IMR-90 (cell line): ENCODE results near the gene RMC1. TPM values are rescaled to one million over a fixed set of nuclear protein-coding genes. Genes with fewer than 3 reads are reported as not detected.

Experiments
- ATAC-seq: fragments of 200-7000 bp; cut with Tn5 transposase; 2 replicates; pipeline ENCODE4 v1.9.1; 2020; ENCODE audit warnings: low read depth, mild to moderate bottlenecking, moderate library complexity
- BruUV-seq: library from RNA; stranded (reverse); fragments of 400-500 nt; replicated peaks from 2 replicates; lab custom pipeline; 2021; lab: Mats Ljungman, UMichigan
- CTCF ChIA-PET: fragments of 300-600 bp; formaldehyde crosslinking; extraction: SDS; loops from one replicate; lab custom pipeline; 2021; ENCODE audit warnings: antibody characterized with exemption; lab: Yijun Ruan, JAX
- POLR2A ChIA-PET: fragments of 300-600 bp; sonication (Branson Sonifier 250); formaldehyde crosslinking; loops from one replicate; lab custom pipeline; 2022; ENCODE audit warnings: antibody characterized with exemption; ENCODE audit not compliant: unreplicated experiment; lab: Charles Lee
- DNase-seq: peaks from one replicate; pipeline ENCODE4 v3.0.0; 2013
- H2AFZ ChIP-seq: replicated peaks from 2 replicates; pipeline ENCODE3; 2013; ENCODE audit warnings: low read length, mild to moderate bottlenecking; ENCODE audit not compliant: poor library complexity
- H2AK5ac ChIP-seq: 2 replicates; pipeline ENCODE4 v1.6.1; 2013; ENCODE audit warnings: low read depth, low read length, inconsistent platforms
- H2AK9ac ChIP-seq: replicated peaks from 2 replicates; pipeline ENCODE3; 2013; ENCODE audit warnings: mild to moderate bottlenecking, low read depth, low read length, moderate library complexity; ENCODE audit not compliant: poor library complexity
- H2BK120ac ChIP-seq: 2 replicates; pipeline ENCODE4 v1.6.1; 2013; ENCODE audit warnings: low read depth, low read length, inconsistent platforms
- H2BK15ac ChIP-seq: 3 replicates; pipeline ENCODE4 v1.6.1; 2013; ENCODE audit warnings: low read depth, low read length, inconsistent platforms
- H2BK20ac ChIP-seq: 2 replicates; pipeline ENCODE4 v1.6.1; 2013; ENCODE audit warnings: low read depth, mild to moderate bottlenecking, inconsistent platforms, low read length, moderate library complexity
- H2BK5ac ChIP-seq: 2 replicates; pipeline ENCODE4 v1.6.1; 2013; ENCODE audit warnings: mild to moderate bottlenecking, low read depth, low read length, inconsistent platforms; ENCODE audit not compliant: poor library complexity, severe bottlenecking
- H3K14ac ChIP-seq: replicated peaks from 2 replicates; pipeline ENCODE4 v1.6.1; 2013; ENCODE audit warnings: low read depth, low read length, inconsistent platforms
- H3K18ac ChIP-seq: 2 replicates; pipeline ENCODE4 v1.6.1; 2013; ENCODE audit warnings: low read depth, low read length, control low read depth
- H3K23ac ChIP-seq: 2 replicates; pipeline ENCODE4 v1.6.1; 2013; ENCODE audit warnings: low read depth, low read length, inconsistent platforms
- H3K27ac ChIP-seq: 2 replicates; pipeline ENCODE4 v1.5.1; 2013; ENCODE audit warnings: mild to moderate bottlenecking, control low read depth, low read length; ENCODE audit not compliant: insufficient read depth
- H3K27me3 ChIP-seq: 2 replicates; pipeline ENCODE4 v1.6.1; 2013; ENCODE audit warnings: low read length; ENCODE audit not compliant: control insufficient read depth, insufficient read depth
- H3K36me3 ChIP-seq: 2 replicates; pipeline ENCODE4 v1.6.1; 2013; ENCODE audit warnings: low read length, mixed read lengths; ENCODE audit not compliant: control insufficient read depth, insufficient read depth
- H3K4ac ChIP-seq: 2 replicates; pipeline ENCODE4 v1.6.1; 2013; ENCODE audit warnings: low read depth, low read length, inconsistent platforms
- H3K4me1 ChIP-seq: 2 replicates; pipeline ENCODE4 v1.6.1; 2013; ENCODE audit warnings: low read length, mixed read lengths; ENCODE audit not compliant: control insufficient read depth, insufficient read depth
- H3K4me2 ChIP-seq: 2 replicates; pipeline ENCODE4 v1.6.1; 2013; ENCODE audit warnings: low read depth, mild to moderate bottlenecking, control low read depth, low read length, moderate library complexity
- H3K4me3 ChIP-seq: 2 replicates; pipeline ENCODE4 v1.5.1; 2013; ENCODE audit warnings: low read depth, mild to moderate bottlenecking, control low read depth, low read length, moderate library complexity; ENCODE audit not compliant: insufficient read depth
- H3K56ac ChIP-seq: 2 replicates; pipeline ENCODE4 v1.6.1; 2013; ENCODE audit warnings: low read length, inconsistent platforms; ENCODE audit not compliant: insufficient read depth; ENCODE audit errors: extremely low read depth
- H3K79me1 ChIP-seq, 2 experiments: 2 replicates each; pipeline ENCODE4 v1.6.1; 2013; ENCODE audit warnings: low read length in 2 of 2, inconsistent platforms in 1 of 2, low read depth in 1 of 2
- H3K9ac ChIP-seq: 2 replicates; pipeline ENCODE4 v1.6.1; 2013; ENCODE audit warnings: low read depth, low read length, control low read depth
- H3K9me1 ChIP-seq: 2 replicates; pipeline ENCODE4 v1.6.1; 2013; ENCODE audit warnings: low read length, inconsistent platforms; ENCODE audit not compliant: insufficient read depth
- H3K9me3 ChIP-seq: 2 replicates; pipeline ENCODE4 v1.6.1; 2013; ENCODE audit warnings: low read length; ENCODE audit not compliant: control insufficient read depth, insufficient read depth
- H4K20me1 ChIP-seq: 2 replicates; pipeline ENCODE4 v1.6.1; 2013; ENCODE audit warnings: low read length, inconsistent platforms; ENCODE audit not compliant: insufficient read depth
- H4K5ac ChIP-seq: 2 replicates; pipeline ENCODE4 v1.6.1; 2013; ENCODE audit warnings: mild to moderate bottlenecking, low read depth, low read length, control low read depth
- H4K8ac ChIP-seq, 2 experiments: 2 replicates each; pipeline ENCODE4 v1.6.1; 2013; ENCODE audit warnings: low read depth in 2 of 2, low read length in 2 of 2, control low read depth in 1 of 2, inconsistent platforms in 1 of 2
- H4K91ac ChIP-seq: 2 replicates; pipeline ENCODE4 v1.6.1; 2013; ENCODE audit warnings: low read depth, low read length, inconsistent platforms; ENCODE audit not compliant: insufficient read depth
- POLR2A ChIP-seq: IDR thresholded peaks from 2 replicates; pipeline ENCODE4 v1.6.1; 2012; ENCODE audit warnings: mild to moderate bottlenecking, low read depth, low read length
- WGBS, 2 experiments: methylation state at CpG; one replicate each; pipeline versions ENCODE4 v1.1.5 to v1.1.7; 2013; ENCODE audit warnings: missing lambda C conversion rate in 2 of 2; ENCODE audit not compliant: insufficient read length in 1 of 2; ENCODE audit errors: extremely low coverage in 2 of 2; 5-methylcytosine and 5-hydroxymethylcytosine counted together
- dilution Hi-C: fragments of 300-500 bp; cut with HindIII; formaldehyde crosslinking; loops from one replicate; pipeline ENCODE4 v1.14.3; 2018; ENCODE audit warnings: low sequenced_read_pairs; ENCODE audit not compliant: unreplicated experiment
- in situ Hi-C: fragments of 300-500 bp; cut with MboI; formaldehyde crosslinking; loops from 3 replicates; pipeline ENCODE4 v1.14.3; 2019; ENCODE audit warnings: low sequenced_read_pairs, inconsistent platforms, mixed read lengths
- intact Hi-C: fragments of 100-400 bp; cut with micrococcal nuclease; formaldehyde crosslinking; loops from 2 replicates; pipeline ENCODE4 v1.10.0; 2022
- polyA plus RNA-seq, 3 experiments: library from polyadenylated mRNA; depleted of rRNA; stranded (reverse); fragments of >200 nt; gene quantifications; 2 replicates each; pipeline ENCODE4 v1.2.3, GENCODE V29; 2012; ENCODE audit warnings: low replicate concordance in 1 of 3
- total RNA-seq: library from RNA; depleted of rRNA; stranded (reverse); fragments of >200 nt; gene quantifications from 2 replicates; pipeline ENCODE4 v1.2.3, GENCODE V29; 2012

RMC1 gene
- total and polyA plus RNA-seq, 2 of the 4 experiments (the other 2 are of a cell fraction) = 14.2 to 18.0 TPM

- Histone ChIP-seq H3K9ac (no peak overlapping the region), H3K36me3 (peaks cover 73% of the 10 kb centered on the region)
- intact Hi-C loops = no loop called here
Observed at GRCh38 chr18:23538870-23539269, 35.6 kb downstream of the RMC1 start.

More at GRCh38 chr18:23538870-23539269, 35.6 kb downstream of the RMC1 start:
- no peaks in the 10 kb centered on the region; the same call in 1 of the 2 replicates for H4K20me1 ChIP-seq
- no peak for TF ChIP-seq POLR2A
- no peak overlapping the region for H3K4me2 ChIP-seq
- H2BK15ac ChIP-seq = no peak overlapping the region
- no peak overlapping the region for H4K91ac ChIP-seq
- H3K9me3 ChIP-seq = no peaks in the 10 kb centered on the region
- H4K5ac ChIP-seq = no peak overlapping the region
- peaks cover 7% of the 10 kb centered on the region for H3K9me1 ChIP-seq
- CTCF ChIA-PET = no interaction called here
- dilution Hi-C loops (no loop called here), in situ Hi-C loops (no loop called here)
- H2AK9ac ChIP-seq = no peak overlapping the region
- H3K4ac ChIP-seq = no peak overlapping the region
- H3K4me3 ChIP-seq = no peak overlapping the region
- H2AK5ac ChIP-seq = no peak overlapping the region
- H3K18ac ChIP-seq = no peak overlapping the region
- no peak overlapping the region for H3K23ac ChIP-seq
- H2BK5ac ChIP-seq = no peak overlapping the region
- H3K27ac ChIP-seq = no peak overlapping the region
- no TSS peak for BruUV-seq
- H2BK20ac ChIP-seq = no peak overlapping the region
- no peak overlapping the region for H4K8ac ChIP-seq
- no peak overlapping the region for H3K14ac ChIP-seq
- no peaks in the 10 kb centered on the region for H3K4me1 ChIP-seq
- POLR2A ChIA-PET = no interaction called here
- H3K56ac ChIP-seq = no peak overlapping the region
- H2BK120ac ChIP-seq = no peak overlapping the region
- DNase-seq (peak; percentile 52), ATAC-seq (peak; percentile 63)
- H2AFZ ChIP-seq = no peak overlapping the region
- H3K27me3 ChIP-seq = no peaks in the 10 kb centered on the region
- WGBS, 2 experiments = 71% methylated on average over 3 of the region's 6 CpGs; no CpG with 5 or more reads in 1 of the 2 experiments
- H3K79me1 ChIP-seq = 0 out of 4 replicates have a peak, but pooled peaks cover 0 to 7% of the 10 kb centered on the region in 2 experiments
